GM23338 (cell line): Measurements from ENCODE around the gene SLAMF8. TPM values are rescaled to one million over a fixed set of nuclear protein-coding genes. Genes with fewer than 3 reads are reported as not detected.

Experiments used
- ATAC-seq: fragments of 200-7000 bp; cut with Tn5 transposase; 3 replicates; pipeline ENCODE4 v1.9.1; 2020
- DNase-seq: peaks from one replicate; pipeline ENCODE4 v3.0.0-alpha.2; 2015; ENCODE audit warnings: low spot score
- H2AFZ ChIP-seq: fragments of 200-600 bp; sonication (generic); 2 replicates; pipeline ENCODE4 v1.8.0; 2016; ENCODE audit warnings: antibody characterized with exemption, mild to moderate bottlenecking, moderate library complexity
- H3F3A ChIP-seq: fragments of 200-600 bp; sonication (generic); replicated peaks from 2 replicates; pipeline ENCODE4 v1.8.0; 2017; ENCODE audit warnings: antibody characterized with exemption, mixed run types, low read depth
- H3K27ac ChIP-seq: fragments of 200-600 bp; sonication (generic); 2 replicates; pipeline ENCODE4 v1.6.1; 2016; ENCODE audit warnings: low read depth
- H3K27me3 ChIP-seq: fragments of 200-600 bp; sonication (generic); 2 replicates; pipeline ENCODE4 v1.8.0; 2016; ENCODE audit warnings: mild to moderate bottlenecking, mixed run types, moderate library complexity; ENCODE audit not compliant: insufficient read depth
- H3K36me3 ChIP-seq: fragments of 200-600 bp; sonication (generic); 2 replicates; pipeline ENCODE4 v1.8.0; 2016; ENCODE audit warnings: mild to moderate bottlenecking; ENCODE audit not compliant: insufficient read depth
- H3K4me1 ChIP-seq: fragments of 200-600 bp; sonication (generic); 2 replicates; pipeline ENCODE4 v1.8.0; 2016; ENCODE audit warnings: mild to moderate bottlenecking, moderate library complexity; ENCODE audit not compliant: insufficient read depth
- H3K4me2 ChIP-seq: fragments of 200-600 bp; sonication (generic); 2 replicates; pipeline ENCODE4 v1.7.1; 2017; ENCODE audit warnings: mixed run types
- H3K4me3 ChIP-seq: fragments of 200-600 bp; sonication (generic); 2 replicates; pipeline ENCODE4 v1.6.1; 2016; ENCODE audit warnings: mixed run types
- H3K79me2 ChIP-seq: fragments of 200-600 bp; sonication (generic); replicated peaks from 2 replicates; pipeline ENCODE4 v1.8.0; 2017; ENCODE audit warnings: mild to moderate bottlenecking; ENCODE audit not compliant: insufficient read depth
- H3K9me2 ChIP-seq: fragments of 200-600 bp; sonication (generic); 2 replicates; pipeline ENCODE4 v1.8.0; 2017; ENCODE audit not compliant: insufficient read depth
- H4K20me1 ChIP-seq: fragments of 200-600 bp; sonication (generic); replicated peaks from 2 replicates; pipeline ENCODE4 v1.8.0; 2017; ENCODE audit warnings: mild to moderate bottlenecking; ENCODE audit not compliant: insufficient read depth
- H3K27ac Mint-ChIP-seq: 2 replicates; pipeline ENCODE4 v1.8.0; 2020; ENCODE audit warnings: inconsistent platforms, mild to moderate bottlenecking, moderate library complexity, mixed read lengths
- H3K27me3 Mint-ChIP-seq: 3 replicates; pipeline ENCODE4 v1.8.0; 2022; ENCODE audit warnings: low read depth, mild to moderate bottlenecking, moderate library complexity, mixed read lengths, inconsistent platforms; ENCODE audit not compliant: insufficient read depth, poor library complexity
- H3K36me3 Mint-ChIP-seq: 3 replicates; pipeline ENCODE4 v1.8.0; 2021; ENCODE audit warnings: low read depth, mild to moderate bottlenecking, inconsistent platforms, moderate library complexity, mixed read lengths
- H3K4me1 Mint-ChIP-seq: 3 replicates; pipeline ENCODE4 v1.8.0; 2020; ENCODE audit warnings: mild to moderate bottlenecking, inconsistent platforms, mixed read lengths
- H3K4me3 Mint-ChIP-seq: 3 replicates; pipeline ENCODE4 v1.8.0; 2021; ENCODE audit warnings: moderate library complexity, mild to moderate bottlenecking, inconsistent platforms, mixed read lengths
- H3K9me3 Mint-ChIP-seq: 3 replicates; pipeline ENCODE4 v1.8.0; 2020; ENCODE audit warnings: moderate library complexity, mild to moderate bottlenecking, inconsistent platforms, mixed read lengths
- CTCF ChIP-seq, 2 experiments: fragments of 200-600 bp in 1 of 2; sonication (generic) in 1 of 2; conservative IDR thresholded peaks; 2 replicates each; pipeline versions ENCODE4 v1.5.1 to v1.6.1; 2016 to 2017; ENCODE audit warnings: antibody characterized with exemption in 2 of 2, low read depth in 2 of 2, mild to moderate bottlenecking in 2 of 2, moderate library complexity in 1 of 2
- ETS1 ChIP-seq: IDR thresholded peaks from 2 replicates; pipeline ENCODE4 v1.6.1; 2016; ENCODE audit warnings: antibody characterized with exemption
- EZH2 ChIP-seq: fragments of 200-600 bp; sonication (generic); IDR thresholded peaks from one replicate; pipeline ENCODE4 v1.8.0; 2017; ENCODE audit warnings: antibody characterized with exemption, mild to moderate bottlenecking, low read depth; ENCODE audit not compliant: unreplicated experiment
- JUNB ChIP-seq: IDR thresholded peaks from one replicate; pipeline ENCODE4 v1.6.1; 2016; ENCODE audit warnings: antibody characterized with exemption; ENCODE audit not compliant: unreplicated experiment
- NANOG ChIP-seq: IDR thresholded peaks from 2 replicates; pipeline ENCODE4 v1.6.1; 2016; ENCODE audit warnings: antibody characterized with exemption, borderline replicate concordance
- ZNF114 ChIP-seq: fragments of 250-450 bp; sonication (Bioruptor Pico); IDR thresholded peaks from 2 replicates; pipeline ENCODE4 v1.5.0; 2020; ENCODE audit warnings: mild to moderate bottlenecking, moderate library complexity
- ZNF462 ChIP-seq: fragments of 250-450 bp; sonication (Bioruptor Pico); IDR thresholded peaks from 2 replicates; pipeline ENCODE4 v1.5.0; 2020; ENCODE audit warnings: mild to moderate bottlenecking, moderate library complexity
- polyA plus RNA-seq: library from polyadenylated mRNA; unstranded; fragments of >200 nt; fragmentation: Nextera tagmentation; extraction: Ambion mirVana; gene quantifications from 2 replicates; pipeline ENCODE4 v1.2.1, GENCODE V29; 2016
- total RNA-seq: library from RNA; depleted of rRNA; stranded (reverse); fragments of >200 nt; shearing (Covaris generic); gene quantifications from 2 replicates; pipeline ENCODE4 v1.2.3, GENCODE V29; 2014
- TF ChIP-seq, protein P1 (sequence below): IDR thresholded peaks from one replicate; pipeline ENCODE4 v1.6.1; 2018; ENCODE audit warnings: antibody characterized with exemption; ENCODE audit not compliant: unreplicated experiment

SLAMF8 gene
- total and polyA plus RNA-seq, 2 experiments from 2014 or later, result not detected

GRCh38 chr1:159828176-159828575 is 1.5 kb downstream of the SLAMF8 start:
- H3F3A ChIP-seq, result no peaks in the 10 kb centered on the region
- ATAC-seq (no peak), DNase-seq (no peak)
- Mint-ChIP-seq H3K27ac (no peak overlapping the region), H3K4me1 (peaks cover 14% of the 10 kb centered on the region), H3K27me3 (peaks cover 6% of the 10 kb centered on the region), H3K9me3 (no peaks in the 10 kb centered on the region; the same call in 1 of the 3 replicates), H3K36me3 (no peaks in the 10 kb centered on the region), H3K4me3 (no peak overlapping the region)
- H3K9me2 ChIP-seq, result no peaks in the 10 kb centered on the region
- no peaks in the 10 kb centered on the region for H3K36me3 ChIP-seq
- no peaks in the 10 kb centered on the region for H3K79me2 ChIP-seq
- no peak overlapping the region for H3K4me2 ChIP-seq
- H2AFZ ChIP-seq, result no peak overlapping the region
- no peaks in the 10 kb centered on the region; the same call in 1 of the 2 replicates for H3K4me1 ChIP-seq
- H3K27ac ChIP-seq, result no peak overlapping the region
- no peak overlapping the region for H3K4me3 ChIP-seq
- no peaks in the 10 kb centered on the region for H3K27me3 ChIP-seq
- H4K20me1 ChIP-seq, result no peaks in the 10 kb centered on the region
- TF ChIP-seq ZNF114 (CRISPR knock-in tag) (no peak), ETS1 (no peak), EZH2 (no peak), JUNB (no peak), NANOG (no peak), CTCF (conservative IDR thresholded peaks at IDR 0.05; ENCODE audit: low read depth in 2 of 2) (no peak), ZNF462 (CRISPR knock-in tag) (no peak)
- TF ChIP-seq, protein P1, sequence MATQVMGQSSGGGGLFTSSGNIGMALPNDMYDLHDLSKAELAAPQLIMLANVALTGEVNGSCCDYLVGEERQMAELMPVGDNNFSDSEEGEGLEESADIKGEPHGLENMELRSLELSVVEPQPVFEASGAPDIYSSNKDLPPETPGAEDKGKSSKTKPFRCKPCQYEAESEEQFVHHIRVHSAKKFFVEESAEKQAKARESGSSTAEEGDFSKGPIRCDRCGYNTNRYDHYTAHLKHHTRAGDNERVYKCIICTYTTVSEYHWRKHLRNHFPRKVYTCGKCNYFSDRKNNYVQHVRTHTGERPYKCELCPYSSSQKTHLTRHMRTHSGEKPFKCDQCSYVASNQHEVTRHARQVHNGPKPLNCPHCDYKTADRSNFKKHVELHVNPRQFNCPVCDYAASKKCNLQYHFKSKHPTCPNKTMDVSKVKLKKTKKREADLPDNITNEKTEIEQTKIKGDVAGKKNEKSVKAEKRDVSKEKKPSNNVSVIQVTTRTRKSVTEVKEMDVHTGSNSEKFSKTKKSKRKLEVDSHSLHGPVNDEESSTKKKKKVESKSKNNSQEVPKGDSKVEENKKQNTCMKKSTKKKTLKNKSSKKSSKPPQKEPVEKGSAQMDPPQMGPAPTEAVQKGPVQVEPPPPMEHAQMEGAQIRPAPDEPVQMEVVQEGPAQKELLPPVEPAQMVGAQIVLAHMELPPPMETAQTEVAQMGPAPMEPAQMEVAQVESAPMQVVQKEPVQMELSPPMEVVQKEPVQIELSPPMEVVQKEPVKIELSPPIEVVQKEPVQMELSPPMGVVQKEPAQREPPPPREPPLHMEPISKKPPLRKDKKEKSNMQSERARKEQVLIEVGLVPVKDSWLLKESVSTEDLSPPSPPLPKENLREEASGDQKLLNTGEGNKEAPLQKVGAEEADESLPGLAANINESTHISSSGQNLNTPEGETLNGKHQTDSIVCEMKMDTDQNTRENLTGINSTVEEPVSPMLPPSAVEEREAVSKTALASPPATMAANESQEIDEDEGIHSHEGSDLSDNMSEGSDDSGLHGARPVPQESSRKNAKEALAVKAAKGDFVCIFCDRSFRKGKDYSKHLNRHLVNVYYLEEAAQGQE, result no peak
